ENCODE measurements around the gene UGT2B7. TPM values are rescaled to one million over a fixed set of nuclear protein-coding genes. Genes with fewer than 3 reads are reported as not detected.

UGT2B7 gene
- total and polyA plus RNA-seq, 9 donors, result 0.41 to 28.1 (median 4.8) TPM; not detected in 4

DNA sequence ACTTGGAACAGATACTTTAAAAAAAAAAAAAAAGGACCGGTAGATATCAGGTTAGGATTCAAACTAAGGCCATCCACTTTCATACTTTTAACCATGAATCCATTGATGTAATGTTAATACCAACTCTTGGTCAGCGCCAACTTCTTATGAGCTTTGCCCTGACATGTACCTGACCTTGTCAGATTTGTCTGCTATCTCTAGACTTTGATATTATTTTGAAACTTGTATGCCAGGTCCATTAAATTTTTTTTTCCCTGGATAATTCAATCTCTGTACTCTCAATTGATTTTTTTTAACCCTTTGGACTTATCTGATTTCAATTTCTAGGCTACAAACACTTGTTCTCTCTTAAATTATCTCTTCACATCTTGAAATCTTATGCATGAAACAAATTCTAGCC lies 27.2 kb upstream of the UGT2B7 start:
- Histone ChIP-seq H3K36me3 (no peaks in the 10 kb centered on the region), H3K27ac (no peak overlapping the region), H3K4me1 (ENCODE audit: insufficient read depth) (no peaks in the 10 kb centered on the region), H3K27me3 (no peaks in the 10 kb centered on the region), H3K9me3 (no peaks in the 10 kb centered on the region), H3K4me3 (no peak overlapping the region)
- DNase-seq, result no peak
- intact Hi-C loops (cut with DNase I), result no loop called here
- 55 to 63% (median 60%) methylated on average over 2 of the region's 2 CpGs for WGBS, 3 donors
- TF ChIP-seq, protein P1, sequence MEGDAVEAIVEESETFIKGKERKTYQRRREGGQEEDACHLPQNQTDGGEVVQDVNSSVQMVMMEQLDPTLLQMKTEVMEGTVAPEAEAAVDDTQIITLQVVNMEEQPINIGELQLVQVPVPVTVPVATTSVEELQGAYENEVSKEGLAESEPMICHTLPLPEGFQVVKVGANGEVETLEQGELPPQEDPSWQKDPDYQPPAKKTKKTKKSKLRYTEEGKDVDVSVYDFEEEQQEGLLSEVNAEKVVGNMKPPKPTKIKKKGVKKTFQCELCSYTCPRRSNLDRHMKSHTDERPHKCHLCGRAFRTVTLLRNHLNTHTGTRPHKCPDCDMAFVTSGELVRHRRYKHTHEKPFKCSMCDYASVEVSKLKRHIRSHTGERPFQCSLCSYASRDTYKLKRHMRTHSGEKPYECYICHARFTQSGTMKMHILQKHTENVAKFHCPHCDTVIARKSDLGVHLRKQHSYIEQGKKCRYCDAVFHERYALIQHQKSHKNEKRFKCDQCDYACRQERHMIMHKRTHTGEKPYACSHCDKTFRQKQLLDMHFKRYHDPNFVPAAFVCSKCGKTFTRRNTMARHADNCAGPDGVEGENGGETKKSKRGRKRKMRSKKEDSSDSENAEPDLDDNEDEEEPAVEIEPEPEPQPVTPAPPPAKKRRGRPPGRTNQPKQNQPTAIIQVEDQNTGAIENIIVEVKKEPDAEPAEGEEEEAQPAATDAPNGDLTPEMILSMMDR (IDR thresholded peaks at IDR 0.05), result no peak
- TF ChIP-seq EP300 (IDR thresholded peaks at IDR 0.05) (no peak), POLR2A (IDR thresholded peaks at IDR 0.05) (no peak)

DNA sequence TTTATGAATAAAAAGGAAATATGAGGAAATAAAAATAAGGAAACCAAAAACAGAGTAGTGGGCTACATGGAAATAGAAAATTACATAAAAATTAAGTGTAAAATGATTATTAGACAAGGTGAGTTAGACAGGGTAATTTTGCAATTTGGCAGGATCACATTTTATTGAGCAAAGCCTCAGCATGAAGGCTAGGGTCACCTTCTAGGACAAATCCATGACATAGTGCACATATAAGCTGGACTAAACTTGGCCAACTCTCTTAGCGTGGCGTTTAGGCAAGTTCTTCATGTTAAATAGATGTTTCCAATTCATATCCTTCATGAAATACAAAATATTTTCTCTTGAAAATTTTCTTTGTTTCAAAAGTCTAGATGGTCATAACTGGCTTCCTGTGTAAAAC lies 25.7 kb upstream of the UGT2B7 start:
- H3K4me3 ChIP-seq, result no peak overlapping the region
- H3K27me3 ChIP-seq, result no peaks in the 10 kb centered on the region
- no peak for DNase-seq
- H3K9me3 ChIP-seq, result no peaks in the 10 kb centered on the region
- intact Hi-C loops (cut with DNase I), result no loop called here
- TF ChIP-seq EP300 (IDR thresholded peaks at IDR 0.05) (no peak), POLR2A (IDR thresholded peaks at IDR 0.05) (no peak)
- TF ChIP-seq, protein P1 (IDR thresholded peaks at IDR 0.05), result no peak
- H3K36me3 ChIP-seq, result no peaks in the 10 kb centered on the region
- H3K4me1 ChIP-seq (ENCODE audit: insufficient read depth), result no peaks in the 10 kb centered on the region
- 60 to 66% (median 61%) methylated on average over 2 of the region's 2 CpGs for WGBS, 3 donors
- no peak overlapping the region for H3K27ac ChIP-seq

DNA sequence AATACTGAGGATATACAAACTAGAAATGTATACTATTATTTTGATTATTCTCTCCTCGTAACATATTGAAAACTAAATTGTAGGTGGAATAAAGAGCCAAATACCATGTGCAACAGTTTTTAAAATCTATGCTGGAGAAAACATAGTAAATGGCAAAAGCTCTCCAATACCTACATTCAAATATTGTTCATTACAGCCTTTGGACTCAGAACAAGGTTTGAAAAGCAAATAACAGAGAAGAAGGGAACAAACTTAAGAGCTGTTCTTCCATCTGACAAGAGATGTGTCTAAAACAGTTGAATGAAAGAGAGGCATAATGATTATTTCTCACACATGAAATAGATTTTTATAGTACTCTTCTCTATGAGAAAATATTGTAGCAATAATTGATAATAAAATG lies 25.0 kb upstream of the UGT2B7 start:
- no peak overlapping the region for H3K4me3 ChIP-seq
- intact Hi-C loops (cut with DNase I), result no loop called here
- no peaks in the 10 kb centered on the region for H3K27me3 ChIP-seq
- no peaks in the 10 kb centered on the region for H3K4me1 ChIP-seq (ENCODE audit: insufficient read depth)
- 85 to 89% (median 87%) methylated on average over 1 of the region's 1 CpG for WGBS, 3 donors
- H3K36me3 ChIP-seq, result no peaks in the 10 kb centered on the region
- TF ChIP-seq POLR2A (IDR thresholded peaks at IDR 0.05) (no peak), EP300 (IDR thresholded peaks at IDR 0.05) (no peak)
- TF ChIP-seq, protein P1 (IDR thresholded peaks at IDR 0.05), result no peak
- no peak for DNase-seq
- H3K9me3 ChIP-seq, result no peaks in the 10 kb centered on the region
- H3K27ac ChIP-seq, result no peak overlapping the region

DNA sequence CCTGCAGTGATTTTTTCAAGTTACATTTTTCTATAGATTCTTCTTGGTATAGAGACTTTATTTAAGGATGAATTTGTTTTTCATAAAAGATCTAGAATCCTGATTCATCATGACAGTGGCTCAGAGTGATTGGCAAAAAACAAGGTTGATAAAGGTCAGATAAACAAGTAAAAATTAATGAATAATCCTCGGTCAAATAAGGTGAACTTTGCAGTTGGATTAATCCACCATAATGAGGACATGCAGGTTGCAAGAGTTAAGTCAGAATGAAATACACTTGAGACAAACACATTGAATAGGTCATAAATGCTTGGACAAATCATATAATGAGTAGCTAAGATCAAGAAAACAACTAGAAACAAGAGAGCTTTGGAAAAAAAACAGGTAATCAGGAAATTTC lies 22.9 kb upstream of the UGT2B7 start:
- no peaks in the 10 kb centered on the region for H3K9me3 ChIP-seq
- no peaks in the 10 kb centered on the region for H3K36me3 ChIP-seq
- H3K4me1 ChIP-seq (ENCODE audit: insufficient read depth), result no peaks in the 10 kb centered on the region
- intact Hi-C loops (cut with DNase I), result no loop called here
- TF ChIP-seq EP300 (IDR thresholded peaks at IDR 0.05) (no peak), POLR2A (IDR thresholded peaks at IDR 0.05) (no peak)
- TF ChIP-seq, protein P1 (IDR thresholded peaks at IDR 0.05), result no peak
- no peak for DNase-seq
- WGBS, 3 donors, result 76 to 82% (median 81%) methylated on average over 1 of the region's 1 CpG
- H3K4me3 ChIP-seq, result no peak overlapping the region
- H3K27ac ChIP-seq, result no peak overlapping the region
- no peaks in the 10 kb centered on the region for H3K27me3 ChIP-seq

Measured in ovary (tissue), 9 donors.